ENCODE measurements around the gene HAUS5. TPM values are rescaled to one million over a fixed set of nuclear protein-coding genes. Genes with fewer than 3 reads are reported as not detected.

The HAUS5 gene
- total and polyA plus RNA-seq, 10 of the 15 experiments (the other 5 are each of a cell fraction or from before 2014, with no cell fraction given), result 3.1 to 32.6 (median 17.6) TPM

- Histone ChIP-seq H4K20me1 (ENCODE audit: control insufficient read depth, insufficient read depth) (no peaks in the 10 kb centered on the region), H3K4me1 (ENCODE audit: control insufficient read depth, insufficient read depth, low read length) (no peaks in the 10 kb centered on the region), H3K4me2 (ENCODE audit: control insufficient read depth, insufficient read depth) (no peak overlapping the region), H3K36me3 (ENCODE audit: control insufficient read depth in 2 of 2, insufficient read depth in 2 of 2, low read length in 1 of 2) (no peaks in the 10 kb centered on the region), H3K79me2 (ENCODE audit: control insufficient read depth, insufficient read depth, low read length) (no peaks in the 10 kb centered on the region), H3K9ac (ENCODE audit: control insufficient read depth, insufficient read depth, low read length) (no peak overlapping the region), H3K9me3 (replicated peaks; ENCODE audit: control insufficient read depth, insufficient read depth, low read length) (peaks cover 13% of the 10 kb centered on the region; the same call in 2 of the 3 replicates), H3K27me3 (replicated peaks in 1 of 2; ENCODE audit: control insufficient read depth in 2 of 2, insufficient read depth in 2 of 2, low read length in 1 of 2) (no peaks in the 10 kb centered on the region), H3K4me3 (no peak overlapping the region), H3K27ac (ENCODE audit: control insufficient read depth, insufficient read depth) (no peak overlapping the region), H2AFZ (ENCODE audit: control insufficient read depth, low read depth, low read length) (no peak overlapping the region)
- DNase-seq (ENCODE audit: low read depth, low spot score) (no peak), ATAC-seq (no peak), FAIRE-seq (no peak)
- SMC1A ChIA-PET (ENCODE audit: uncharacterized antibody, unreplicated experiment), result interaction anchor here (0.8 kb wide), 1 partner anchor 31 kb away, joined by 3 read pairs; no protein-coding TSS in a partner anchor
- RAD21 ChIA-PET (ENCODE audit: unreplicated experiment), result interaction anchor here (1.2 kb wide), 1 partner anchor 68 kb away, joined by 4 read pairs; no protein-coding TSS in a partner anchor
- 28% methylated on average over 7 of the region's 7 CpGs for WGBS (ENCODE audit: insufficient coverage, insufficient replicate concordance, low lambda C conversion rate, missing lambda C conversion rate)
- intact Hi-C loops (cut with micrococcal nuclease; ENCODE audit: unreplicated experiment) (no loop called here), in situ Hi-C loops (cut with MboI) (no loop called here)
- POLR2A ChIA-PET, result no interaction called here
- BruUV-seq (replicated peaks), result no TSS peak
- CTCF ChIA-PET, result no interaction called here
- TF ChIP-seq MYC (IDR thresholded peaks at IDR 0.05; ENCODE audit: insufficient read depth, insufficient read length, insufficient replicate concordance, low read length, severe bottlenecking) (no peak), RFX5 (IDR thresholded peaks at IDR 0.05; ENCODE audit: low read depth, low read length) (no peak), FOS (IDR thresholded peaks at IDR 0.05; ENCODE audit: borderline replicate concordance, extremely low read depth, insufficient read length) (no peak), PAX8 (IDR thresholded peaks at IDR 0.05) (no peak), SRF (IDR thresholded peaks at IDR 0.05; ENCODE audit: low read depth in 2 of 2, low read length in 2 of 2) (no peak), MAX (IDR thresholded peaks at IDR 0.05; ENCODE audit: low read depth, low read length) (no peak), CTCF (IDR thresholded peaks at IDR 0.05 in 2 of 3, conservative IDR thresholded peaks at IDR 0.05 in 1 of 3; ENCODE audit: control insufficient read depth in 2 of 3, extremely low read depth in 1 of 3, insufficient read depth in 1 of 3, low read depth in 3 of 3, low read length in 3 of 3) (no peak)
Observed at GRCh38 chr19:35578707-35579106, 33.8 kb upstream of the HAUS5 start.
